Activated naive CD8-positive, alpha-beta T cell treated with anti-CD3 and anti-CD28 coated beads, Interleukin-2, amount 50 U/mL, for 16 hours (primary cell): Measurements from ENCODE around the gene ZNF354C.
"Not testable (repeated sequence)": the region's sequence is repeated elsewhere in the genome, so short reads cannot be mapped to it uniquely, and the experiment has no call there.

ENCODE experiments used
- DNase-seq: peaks from one replicate; pipeline ENCODE4 v3.0.0-alpha.2; 2020; ENCODE audit warnings: low read depth, low spot score

ZNF354C gene

GRCh38 chr5:179060116-179061008 is at the start of gene ZNF354C:
ZNF354C (plus strand) TSS chr5:179060373; CDS start chr5:179062069, 1,696 bp downstream.
- DNase-seq: peak; percentile 77

GRCh38 chr5:179023528-179024189 is 36.5 kb upstream of the ZNF354C start, which contains the start of gene ZNF879:
ZNF879 (plus strand) TSS chr5:179023804; CDS start chr5:179025005, 1,201 bp downstream.
- DNase-seq: peak; percentile 81

GRCh38 chr5:179033004-179033580 is 27.1 kb upstream of the ZNF354C start:
- DNase-seq: no peak

- DNase-seq: no peak
These were observed 15.4 kb upstream of the ZNF354C start for GRCh38 chr5:179044765-179045164.

GRCh38 chr5:179051784-179052183 is 8.4 kb upstream of the ZNF354C start:
- DNase-seq: no peak

GRCh38 chr5:179054036-179054785 is 6.0 kb upstream of the ZNF354C start:
- no peak for DNase-seq

- no peak for DNase-seq
These were observed 5.3 kb upstream of the ZNF354C start for GRCh38 chr5:179054876-179055275.

- no peak for DNase-seq
These were observed 4.7 kb upstream of the ZNF354C start for GRCh38 chr5:179055436-179055835.

- no peak for DNase-seq
These were observed 4.3 kb upstream of the ZNF354C start for GRCh38 chr5:179055841-179056240.

- DNase-seq: no peak
These were observed 852 bp downstream of the ZNF354C start for GRCh38 chr5:179061025-179061424.

- DNase-seq: no peak
These were observed 5.5 kb downstream of the ZNF354C start for GRCh38 chr5:179065703-179066102.

GRCh38 chr5:179079165-179079987 is 19.2 kb downstream of the ZNF354C start:
- no peak for DNase-seq

- DNase-seq: no peak
These were observed 20.6 kb downstream of the ZNF354C start for GRCh38 chr5:179080724-179081123.

GRCh38 chr5:179089502-179089901 is 29.3 kb downstream of the ZNF354C start:
- no peak for DNase-seq

- not testable (repeated sequence) for DNase-seq
These were observed 41.1 kb downstream of the ZNF354C start for GRCh38 chr5:179101282-179101681.

GRCh38 chr5:179110528-179110927 is 50.4 kb downstream of the ZNF354C start:
- no peak for DNase-seq

GRCh38 chr5:179111267-179112207 is 51.4 kb downstream of the ZNF354C start:
- no peak for DNase-seq

GRCh38 chr5:179112469-179113142 is 52.4 kb downstream of the ZNF354C start:
- DNase-seq: no peak

GRCh38 chr5:179113143-179113530 is 53.0 kb downstream of the ZNF354C start:
- no peak for DNase-seq
